ENCODE data around the gene LIX1L.

- TF ChIP-seq SUZ12 (IDR thresholded peaks at IDR 0.05; ENCODE audit: extremely low read depth, insufficient read depth, insufficient read length) = no peak
- no peak for TF ChIP-seq ZNF274 (IDR thresholded peaks at IDR 0.05; ENCODE audit: low read depth, low read length)
These were observed 3.2 kb upstream of the LIX1L start for GRCh38 chr1:145961109-145961424.

All from NT2/D1 (cell line).